Astrocyte of the cerebellum (primary cell): ENCODE data around the gene SPON1.

Experiments used
- DNase-seq: peaks from one replicate; pipeline ENCODE4 v3.0.0-alpha.2; 2011; ENCODE audit warnings: low read depth
- H3K4me3 ChIP-seq: 2 replicates; pipeline ENCODE4 v1.5.1; 2011; ENCODE audit warnings: mild to moderate bottlenecking, low read depth, low read length, moderate library complexity
- CTCF ChIP-seq: IDR thresholded peaks from 2 replicates; pipeline ENCODE4 v1.5.1; 2012; ENCODE audit warnings: low read length, low read depth, moderate library complexity, mild to moderate bottlenecking; ENCODE audit errors: missing control alignments
- in situ Hi-C: cut with HindIII; loops from 2 replicates; pipeline ENCODE4 v1.10.0; 2017; ENCODE audit warnings: low sequenced_read_pairs

Gene SPON1

GRCh38 chr11:14102766-14103165, 140.2 kb downstream of the SPON1 start:
- no peak for DNase-seq
- H3K4me3 ChIP-seq: no peak overlapping the region
- no peak for TF ChIP-seq CTCF
- in situ Hi-C loops: no loop called here

GRCh38 chr11:14105446-14105845, 142.9 kb downstream of the SPON1 start:
- in situ Hi-C loops: no loop called here
- no peak for TF ChIP-seq CTCF

GRCh38 chr11:14106303-14107049, 144.0 kb downstream of the SPON1 start:
- in situ Hi-C loops: no loop called here
- no peak overlapping the region for H3K4me3 ChIP-seq
- no peak for DNase-seq
- no peak for TF ChIP-seq CTCF

More at GRCh38 chr11:14105446-14105845, 142.9 kb downstream of the SPON1 start:
- DNase-seq: no peak
- H3K4me3 ChIP-seq: no peak overlapping the region

- H3K4me3 ChIP-seq: no peak overlapping the region
- DNase-seq: no peak
- in situ Hi-C loops: no loop called here
- no peak for TF ChIP-seq CTCF
Observed at GRCh38 chr11:14107050-14107430, 144.5 kb downstream of the SPON1 start.

GRCh38 chr11:14109742-14110141, 147.2 kb downstream of the SPON1 start:
- in situ Hi-C loops: no loop called here
- no peak for TF ChIP-seq CTCF
- DNase-seq: no peak
- no peak overlapping the region for H3K4me3 ChIP-seq

GRCh38 chr11:14110629-14111028, 148.1 kb downstream of the SPON1 start:
- TF ChIP-seq CTCF: no peak
- in situ Hi-C loops: no loop called here
- H3K4me3 ChIP-seq: no peak overlapping the region
- DNase-seq: no peak
